GM18517 (cell line): Measurements from ENCODE around the gene C1QTNF1.
"Not testable (repeated sequence)": the region's sequence is repeated elsewhere in the genome, so short reads cannot be mapped to it uniquely, and the experiment has no call there.

Experiments used
- ATAC-seq: cut with Tn5 transposase; IDR thresholded peaks from one replicate; pipeline ENCODE4 v1.9.1; 2021; ENCODE audit warnings: mild to moderate bottlenecking, moderate library complexity; ENCODE audit not compliant: unreplicated experiment

The C1QTNF1 gene

GRCh38 chr17:79022507-79022991 is 1.4 kb upstream of the C1QTNF1 start:
- ATAC-seq: no peak

DNA sequence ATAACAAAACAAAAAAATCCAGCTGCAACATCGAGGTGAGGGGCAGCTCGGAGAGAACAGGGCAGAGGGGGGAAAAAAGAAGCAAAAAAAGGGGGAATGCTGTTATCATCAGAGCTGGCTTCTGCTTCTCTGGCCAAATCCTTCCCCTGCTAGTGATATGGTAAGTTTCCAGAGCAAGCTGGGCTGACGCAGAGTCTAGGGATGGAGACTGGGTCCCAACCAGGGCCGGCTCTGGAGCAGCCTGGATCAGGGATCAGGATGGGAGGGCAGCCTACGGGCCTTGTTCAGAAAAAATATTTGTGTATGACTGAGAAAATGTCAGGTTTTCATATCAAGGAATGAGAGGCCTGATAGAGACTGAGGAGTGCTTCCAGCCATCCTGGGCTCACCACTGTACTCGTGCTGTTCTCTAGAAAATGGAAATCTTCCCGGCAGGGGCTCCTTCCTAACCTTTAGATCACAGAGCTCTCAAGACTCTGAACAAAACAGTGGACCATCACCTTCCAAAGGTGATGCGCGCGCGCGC is 726 bp upstream of the C1QTNF1 start:
- ATAC-seq: no peak

DNA sequence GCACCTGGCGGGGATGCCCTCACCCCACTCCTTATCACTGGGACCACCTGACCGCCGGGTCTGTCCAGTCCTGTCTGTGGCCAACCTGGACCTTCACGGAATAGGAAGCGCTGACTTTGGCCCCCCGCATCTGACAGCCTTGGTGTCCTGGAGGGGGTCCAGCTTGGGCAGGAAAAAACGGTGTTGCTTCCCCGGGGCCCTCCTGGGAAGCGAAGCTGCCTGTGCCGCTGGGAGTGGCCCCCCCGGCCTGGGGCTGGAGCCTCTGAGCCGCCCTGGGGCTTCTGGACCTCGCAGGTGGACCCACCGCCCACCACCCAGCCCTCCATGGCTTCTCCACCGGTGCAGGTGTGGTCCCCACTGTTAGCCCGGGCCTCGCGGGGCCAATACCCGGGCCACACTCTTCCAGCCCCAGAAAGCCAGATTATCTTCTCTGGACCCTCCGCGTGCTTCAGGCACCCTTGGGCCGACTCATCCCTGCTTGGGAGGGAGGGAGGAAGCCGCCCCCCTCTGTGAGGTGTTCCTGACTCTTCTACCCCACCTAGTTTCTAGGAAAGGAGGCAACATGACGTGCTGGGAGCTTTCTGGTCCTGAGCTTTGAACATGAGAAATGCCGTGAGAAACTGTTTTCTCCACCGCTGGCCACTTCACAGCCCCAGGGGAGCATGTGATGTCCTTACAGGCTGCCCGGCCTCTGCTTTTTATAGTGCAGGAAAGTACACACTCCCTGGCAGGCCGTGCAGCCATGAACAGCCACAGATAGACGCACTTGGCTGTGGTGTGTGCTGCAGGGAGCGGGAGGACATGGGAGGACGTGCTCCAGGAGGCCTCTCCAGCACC is 1.1 kb downstream of the C1QTNF1 start:
- ATAC-seq: no peak

- no peak for ATAC-seq
Observed at GRCh38 chr17:79026376-79027273, 2.7 kb downstream of the C1QTNF1 start.

DNA sequence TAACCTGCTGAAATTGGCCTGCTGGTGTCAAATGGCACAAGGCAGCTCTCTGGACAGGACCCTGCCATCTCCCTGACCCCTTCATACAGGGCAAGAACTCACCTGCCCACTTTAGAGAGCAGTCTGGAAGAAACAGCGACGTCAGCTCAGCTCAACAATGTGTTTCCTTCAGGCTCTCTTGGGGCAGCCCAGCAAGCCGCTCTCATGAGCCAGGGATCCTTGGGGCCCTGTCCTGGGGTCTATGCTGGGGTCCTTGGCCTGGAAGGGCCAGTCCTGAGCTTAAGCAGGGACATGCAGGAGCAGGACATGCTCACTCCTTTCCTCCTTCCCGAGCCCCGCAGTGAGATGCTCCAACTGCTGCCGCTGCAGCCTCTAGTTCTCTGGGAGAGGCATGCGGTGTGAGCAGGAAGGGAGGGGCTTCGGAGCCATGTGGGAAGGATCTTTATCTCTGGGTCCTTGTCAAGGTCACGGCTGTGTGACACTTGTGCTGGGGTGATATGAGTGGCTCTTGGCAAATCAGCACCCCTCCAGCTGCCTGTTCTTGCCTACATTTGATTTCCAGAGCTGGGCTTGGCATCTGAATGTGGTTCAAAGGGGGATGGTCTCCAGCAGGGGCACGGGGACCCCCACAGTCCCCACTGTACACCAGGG is 3.4 kb downstream of the C1QTNF1 start:
- no peak for ATAC-seq

DNA sequence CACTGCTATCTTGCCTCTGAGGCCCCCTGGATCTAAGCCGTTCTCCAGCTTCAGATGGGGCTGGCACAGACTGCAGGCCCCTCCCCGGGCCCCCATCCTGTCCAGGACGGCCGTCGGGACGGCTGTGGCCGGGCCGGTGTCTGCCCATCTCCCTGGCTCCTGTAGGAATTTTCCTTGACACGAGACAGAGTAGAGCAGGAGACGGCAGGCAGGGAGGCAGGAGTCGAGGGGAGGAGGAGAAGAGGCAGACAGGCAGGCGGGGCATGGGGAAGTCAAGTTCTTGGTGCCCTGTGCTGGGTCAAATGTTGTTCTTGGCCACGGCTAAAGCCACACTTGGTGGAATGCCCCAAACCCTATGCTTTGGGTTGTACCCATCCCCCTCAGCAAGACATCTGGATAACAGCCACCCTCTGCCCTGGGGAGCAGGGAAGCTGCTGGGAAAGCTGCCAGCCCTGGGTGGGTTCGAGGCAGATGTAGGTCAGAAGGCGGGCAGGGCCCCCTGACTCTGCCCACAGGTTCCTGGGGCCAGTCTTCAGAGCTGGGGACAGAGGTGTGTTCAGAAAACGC is 4.0 kb downstream of the C1QTNF1 start:
- ATAC-seq: no peak

GRCh38 chr17:79028496-79029326 is 4.7 kb downstream of the C1QTNF1 start:
- ATAC-seq: no peak

DNA sequence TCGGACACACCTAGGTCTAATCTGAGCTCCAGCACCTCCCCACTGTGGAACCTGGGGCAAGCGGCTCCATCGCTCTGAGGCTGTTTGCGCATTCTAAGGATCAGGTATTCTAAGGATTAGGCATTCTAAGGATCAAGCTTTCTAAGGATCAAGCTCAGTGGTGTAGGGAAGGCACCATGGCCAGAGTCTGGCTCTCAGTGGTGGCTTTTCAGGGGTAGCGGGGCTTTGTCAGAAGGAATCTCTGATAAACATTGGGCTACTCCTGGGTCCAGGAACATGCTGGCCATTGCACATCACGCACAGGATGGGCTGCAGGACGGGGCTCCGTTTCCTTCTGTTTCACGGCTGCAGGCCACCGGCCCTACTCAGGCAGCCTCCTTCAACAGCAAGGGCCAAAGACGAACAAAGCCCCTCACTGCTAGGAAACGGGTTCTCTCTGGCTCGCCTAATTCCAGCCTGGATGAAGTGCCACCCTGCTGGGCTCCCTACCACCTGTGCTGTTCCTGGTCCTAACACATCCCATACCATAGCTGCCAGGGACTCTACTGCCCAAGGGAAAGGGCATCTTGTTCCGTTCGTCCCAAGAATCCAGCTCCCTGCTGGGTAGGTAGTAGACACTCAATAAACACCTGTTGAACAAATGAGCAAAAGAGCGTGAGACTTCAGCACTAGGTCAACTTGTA is 5.5 kb downstream of the C1QTNF1 start:
- no peak for ATAC-seq

DNA sequence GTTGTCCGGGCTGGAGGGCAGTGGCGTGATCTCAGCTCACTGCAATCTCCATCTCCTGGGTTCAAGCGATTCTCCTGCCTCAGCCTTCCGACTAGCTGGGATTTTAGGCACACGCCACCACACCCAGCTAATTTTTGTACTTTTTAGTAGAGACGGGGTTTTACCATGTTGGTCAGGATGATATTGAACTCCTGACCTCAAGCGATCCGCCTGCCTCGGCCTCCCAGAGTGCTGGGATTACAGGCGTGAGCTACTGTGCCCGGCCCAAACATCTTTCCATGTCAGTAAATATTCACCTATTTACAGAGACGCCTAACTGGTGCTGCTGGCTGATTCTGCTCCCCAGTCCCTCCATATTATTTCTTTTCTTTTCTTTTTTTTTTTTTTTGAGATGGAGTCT is 6.7 kb downstream of the C1QTNF1 start:
- ATAC-seq: not testable (repeated sequence)

DNA sequence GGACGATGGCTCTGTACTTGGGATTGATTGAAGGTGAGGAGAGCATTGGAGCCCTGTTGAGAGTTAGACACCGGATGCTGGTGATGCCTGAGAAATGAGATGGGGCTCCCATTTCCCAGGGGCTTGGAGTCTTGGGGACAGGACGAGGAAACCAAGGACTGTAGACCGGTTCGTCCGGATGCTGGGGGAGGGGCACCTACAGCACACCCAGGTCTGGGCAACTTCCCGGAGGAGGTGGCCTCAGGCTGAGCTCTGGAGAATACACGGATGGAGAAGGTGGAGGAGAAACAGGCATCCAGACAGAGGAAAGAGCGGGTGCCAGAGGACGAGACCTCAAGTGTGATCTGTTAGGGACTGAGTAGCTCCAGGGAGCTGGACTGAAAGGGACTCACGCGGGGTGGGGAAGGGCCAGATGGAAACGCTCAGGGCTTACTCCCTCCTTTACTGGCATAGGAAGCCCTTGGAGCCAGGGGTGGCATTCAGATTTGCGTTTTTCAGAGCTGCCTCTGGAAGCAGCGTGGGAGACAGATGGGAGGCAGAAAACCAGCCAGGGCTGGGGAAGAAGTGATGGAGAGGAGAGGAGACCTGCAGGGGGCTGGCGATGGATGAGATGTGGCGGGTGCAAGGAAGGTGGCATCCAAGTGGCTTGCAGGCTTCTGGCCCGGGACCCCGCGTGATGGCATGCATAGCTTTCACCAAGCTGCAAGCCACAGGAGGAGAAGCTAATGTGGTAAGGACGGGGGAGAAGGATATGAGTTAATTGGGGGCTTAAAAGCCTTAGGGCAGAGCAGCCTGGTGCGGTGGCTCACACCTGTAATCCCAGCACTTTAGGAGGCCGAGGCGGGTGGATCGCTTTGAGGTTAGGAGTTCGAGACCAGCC is 8.3 kb downstream of the C1QTNF1 start:
- ATAC-seq: no peak

DNA sequence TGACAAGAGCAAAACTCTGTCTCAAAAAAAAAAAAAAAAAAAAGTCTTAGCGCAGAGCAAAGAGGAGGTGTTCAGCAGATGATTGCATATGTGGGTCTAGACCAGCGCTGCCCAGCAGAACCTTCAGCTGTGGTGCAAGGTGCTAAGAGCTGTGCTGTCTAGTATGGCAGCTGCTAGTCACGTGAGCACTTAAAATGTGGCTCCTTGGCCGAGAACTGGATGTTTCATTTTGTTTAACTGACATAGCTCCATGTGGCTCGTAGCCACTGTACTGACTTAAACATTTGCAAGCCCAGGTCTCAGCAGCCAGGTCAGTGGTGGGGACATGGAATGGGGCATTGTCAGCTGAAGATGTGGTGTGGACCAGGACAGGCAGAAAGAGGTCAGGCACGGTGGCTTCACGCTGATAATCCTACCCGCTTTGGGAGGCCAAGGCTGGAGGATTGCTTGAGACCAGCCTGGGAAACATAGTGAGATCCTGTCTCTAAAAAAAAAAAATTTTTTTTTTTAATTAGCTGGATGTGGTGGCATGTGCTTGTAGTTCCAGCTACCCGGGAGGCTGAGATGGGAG is 9.2 kb downstream of the C1QTNF1 start:
- no peak for ATAC-seq

DNA sequence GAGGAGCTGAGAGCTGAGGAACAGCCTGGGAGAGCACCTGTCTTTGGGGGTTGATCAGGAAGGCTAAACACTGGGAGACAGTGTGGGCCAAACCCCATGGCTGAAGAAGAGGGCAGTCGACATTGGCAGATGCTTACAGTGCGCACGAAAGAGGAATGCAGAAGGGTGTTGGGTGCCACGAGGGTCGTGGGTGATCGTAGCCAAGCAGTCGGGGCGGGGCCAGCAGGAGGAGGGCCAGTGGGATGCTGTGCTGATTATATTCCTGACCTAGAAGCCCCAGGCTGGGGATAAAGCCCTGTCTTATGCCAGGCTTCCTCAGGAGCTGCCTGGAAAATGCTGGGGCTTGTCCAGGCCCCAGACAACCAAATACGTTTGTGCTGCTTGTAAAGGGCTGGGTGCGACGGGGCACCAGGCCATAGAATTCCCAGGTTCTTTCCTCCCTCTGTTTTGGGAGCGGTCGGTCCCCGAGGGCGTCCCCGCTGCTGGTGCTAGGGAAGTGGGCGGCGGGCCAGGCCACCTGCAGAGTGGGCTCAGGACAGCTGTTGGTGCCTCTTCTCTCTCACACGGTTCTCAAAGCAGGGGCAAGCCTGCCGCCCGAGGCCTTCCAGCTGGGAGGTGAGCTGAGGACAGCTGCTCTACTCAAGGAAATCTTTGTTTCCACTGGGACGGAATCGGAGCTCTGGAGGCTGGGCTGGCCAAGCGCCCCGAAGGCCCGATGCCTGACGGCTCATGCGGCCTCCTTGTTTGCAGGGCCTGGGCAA is 10.0 kb downstream of the C1QTNF1 start:
- ATAC-seq: no peak

DNA sequence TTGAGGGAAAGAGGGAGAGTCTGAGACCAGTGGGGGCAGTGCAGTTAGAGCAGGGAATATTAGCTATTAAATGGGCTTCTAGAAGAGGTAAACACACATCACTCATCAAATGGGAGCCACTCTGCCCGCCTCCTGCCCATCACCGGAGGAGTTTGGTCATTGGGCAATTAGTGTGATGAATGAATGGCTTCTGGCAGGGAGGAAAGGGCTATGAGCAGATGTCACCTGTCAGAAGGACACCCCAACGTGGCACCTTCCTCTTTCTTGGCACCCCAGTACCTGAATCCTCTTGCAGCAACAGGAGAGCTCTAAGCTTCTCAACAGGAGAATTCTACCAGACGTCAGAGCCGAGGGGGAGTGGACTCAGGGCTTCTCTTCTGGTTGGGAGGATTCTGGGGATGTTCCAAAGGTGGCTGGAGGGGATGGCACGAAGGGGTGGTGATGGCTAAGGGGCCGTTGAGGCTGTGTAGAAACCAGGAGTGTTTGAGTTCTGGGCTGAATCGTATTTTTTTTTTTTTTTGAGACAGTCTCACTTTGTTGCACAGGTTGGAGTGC is 11.0 kb downstream of the C1QTNF1 start:
- no peak for ATAC-seq

DNA sequence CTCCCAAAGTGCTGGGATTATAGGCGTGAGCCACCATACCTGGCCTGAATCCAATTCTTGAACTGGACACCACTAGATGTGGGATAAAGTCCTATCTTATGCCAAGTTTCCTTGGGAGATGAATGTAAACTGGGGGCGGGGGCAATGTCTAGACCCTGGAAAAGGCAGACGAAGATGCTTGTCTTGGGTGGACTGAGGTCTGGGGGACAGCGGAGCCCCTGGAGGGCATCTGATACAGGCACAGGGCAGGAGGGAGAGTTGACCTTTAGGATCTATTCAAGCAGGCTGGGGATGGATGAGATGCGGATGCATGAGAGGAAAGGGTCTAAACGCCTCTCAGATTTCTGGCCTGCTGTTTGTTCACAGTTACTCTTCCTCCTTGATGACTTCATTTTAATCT is 11.7 kb downstream of the C1QTNF1 start:
- ATAC-seq: no peak

DNA sequence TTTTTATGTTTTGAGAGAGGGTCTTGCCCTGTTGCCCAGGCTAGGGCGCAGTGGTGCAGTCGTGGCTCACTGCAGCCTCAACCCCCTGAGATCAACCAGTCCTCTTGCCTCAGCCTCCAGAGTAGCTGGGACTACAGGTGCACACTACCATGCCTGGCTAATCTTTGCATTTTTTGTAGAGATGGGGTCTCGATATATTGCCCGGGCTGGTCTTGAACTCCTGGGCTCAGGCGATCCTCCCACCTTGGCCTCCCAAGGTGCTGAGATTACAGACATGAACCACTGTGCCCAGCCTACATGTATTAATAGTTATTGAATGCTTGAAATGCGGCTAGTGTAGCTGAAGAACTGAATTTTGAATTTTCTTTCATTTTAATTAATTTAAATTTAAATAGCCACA is 12.2 kb downstream of the C1QTNF1 start:
- no peak for ATAC-seq

DNA sequence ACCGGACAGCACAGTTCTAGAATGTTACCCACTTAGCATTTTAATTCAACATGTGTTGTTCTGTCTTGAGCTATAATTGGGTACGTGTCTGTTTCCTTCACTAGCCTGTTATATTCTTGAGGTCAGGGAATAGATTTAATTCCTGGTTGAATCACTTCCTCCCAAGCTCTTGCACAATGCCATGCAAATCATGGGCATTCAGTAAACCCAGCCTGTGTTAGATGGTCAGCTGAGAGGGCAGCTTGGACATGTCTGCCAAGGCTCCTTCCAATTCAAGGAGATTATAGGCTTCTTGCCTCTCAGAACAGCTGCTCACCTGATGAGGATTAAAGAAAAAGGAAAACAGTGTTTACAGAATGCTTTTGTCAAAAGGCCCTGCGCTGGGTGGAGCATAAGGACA is 12.6 kb downstream of the C1QTNF1 start:
- no peak for ATAC-seq

- no peak for ATAC-seq
Observed at GRCh38 chr17:79038545-79039135, 14.7 kb downstream of the C1QTNF1 start.
